ENCODE measurements around the gene ATP8B2.

ATP8B2 gene

GRCh38 chr1:154351363-154352068 lies 26.2 kb downstream of the ATP8B2 start:
- no peak for TF ChIP-seq CTCF (IDR thresholded peaks at IDR 0.05; ENCODE audit: low read depth, low read length, missing control alignments)
- DNase-seq (ENCODE audit: extremely low read depth, low read depth) = no peak
- no peak overlapping the region for H3K4me3 ChIP-seq (replicated peaks; ENCODE audit: low read depth, low read length)

GRCh38 chr1:154352245-154352580 lies 26.9 kb downstream of the ATP8B2 start:
- peak overlapping the region; percentile 39 for H3K4me3 ChIP-seq (replicated peaks; ENCODE audit: low read depth, low read length)
- TF ChIP-seq CTCF (IDR thresholded peaks at IDR 0.05; ENCODE audit: low read depth, low read length, missing control alignments) = no peak
- DNase-seq (ENCODE audit: extremely low read depth, low read depth) = no peak

GRCh38 chr1:154352581-154353459 lies 27.5 kb downstream of the ATP8B2 start:
- DNase-seq (ENCODE audit: extremely low read depth, low read depth) = no peak
- peak overlapping the region; percentile 39 for H3K4me3 ChIP-seq (replicated peaks; ENCODE audit: low read depth, low read length)
- TF ChIP-seq CTCF (IDR thresholded peaks at IDR 0.05; ENCODE audit: low read depth, low read length, missing control alignments) = peak; percentile 5

- DNase-seq (ENCODE audit: extremely low read depth, low read depth) = peak; percentile 16
- peak; percentile 21 for TF ChIP-seq CTCF (IDR thresholded peaks at IDR 0.05; ENCODE audit: low read depth, low read length, missing control alignments)
- no peak overlapping the region for H3K4me3 ChIP-seq (replicated peaks; ENCODE audit: low read depth, low read length)
Observed at GRCh38 chr1:154353460-154353904, 28.2 kb downstream of the ATP8B2 start.

- no peak overlapping the region for H3K4me3 ChIP-seq (replicated peaks; ENCODE audit: low read depth, low read length)
- no peak for DNase-seq (ENCODE audit: extremely low read depth, low read depth)
- no peak for TF ChIP-seq CTCF (IDR thresholded peaks at IDR 0.05; ENCODE audit: low read depth, low read length, missing control alignments)
Observed at GRCh38 chr1:154353966-154354365, 28.6 kb downstream of the ATP8B2 start.

- DNase-seq (ENCODE audit: extremely low read depth, low read depth) = no peak
- H3K4me3 ChIP-seq (replicated peaks; ENCODE audit: low read depth, low read length) = no peak overlapping the region
- no peak for TF ChIP-seq CTCF (IDR thresholded peaks at IDR 0.05; ENCODE audit: low read depth, low read length, missing control alignments)
Observed at GRCh38 chr1:154358519-154358918, 33.2 kb downstream of the ATP8B2 start.

Measured in HFF-Myc (cell line).